PC-3 (cell line): ENCODE measurements around the gene TRMU.

Experiments used
- CTCF ChIP-seq: fragments of 300-600 bp; sonication (generic); conservative IDR thresholded peaks from 2 replicates; pipeline ENCODE4 v1.5.1; 2017; ENCODE audit warnings: antibody characterized with exemption, low read depth, mild to moderate bottlenecking, low read length
- EZH2 ChIP-seq: fragments of 300-600 bp; sonication (generic); IDR thresholded peaks from one replicate; pipeline ENCODE4 v1.6.1; 2017; ENCODE audit warnings: antibody characterized with exemption, mild to moderate bottlenecking, low read length; ENCODE audit not compliant: unreplicated experiment
- EZH2phosphoT487 ChIP-seq: fragments of 300-600 bp; sonication (generic); IDR thresholded peaks from 2 replicates; pipeline ENCODE4 v1.6.1; 2018; ENCODE audit warnings: mild to moderate bottlenecking, antibody characterized with exemption, low read length, borderline replicate concordance

GRCh38 chr22:46374663-46375474 lies 39.4 kb downstream of the TRMU start:
- TF ChIP-seq CTCF (no peak), EZH2 (no peak), EZH2phosphoT487 (no peak)
